GM03348 (cell line): ENCODE results near the gene NDUFA13.

Source experiments
- DNase-seq: peaks from one replicate; pipeline ENCODE4 v3.0.0; 2012; ENCODE audit warnings: low spot score

The NDUFA13 gene

GRCh38 chr19:19571071-19571786 lies 55.2 kb downstream of the NDUFA13 start:
- no peak for DNase-seq

GRCh38 chr19:19575411-19575810 lies 59.4 kb downstream of the NDUFA13 start:
- no peak for DNase-seq
